ENCODE data around the gene IER5. TPM values are rescaled to one million over a fixed set of nuclear protein-coding genes. Genes with fewer than 3 reads are reported as not detected.

The IER5 gene
- total RNA-seq, 1 donor from 2014 or later: 18.0 TPM

- Mint-ChIP-seq H3K27ac (ENCODE audit: unreplicated experiment) (no peak overlapping the region), H3K36me3 (ENCODE audit: low read depth, unreplicated experiment) (peaks cover 10% of the 10 kb centered on the region), H3K27me3 (ENCODE audit: unreplicated experiment) (peaks cover 18% of the 10 kb centered on the region), H3K4me1 (ENCODE audit: unreplicated experiment) (peaks cover 58% of the 10 kb centered on the region), H3K4me3 (ENCODE audit: unreplicated experiment) (no peak overlapping the region), H3K9me3 (ENCODE audit: unreplicated experiment) (no peaks in the 10 kb centered on the region)
- DNase-seq (ENCODE audit: low spot score): no peak
- TF ChIP-seq CTCF (IDR thresholded peaks at IDR 0.05; ENCODE audit: unreplicated experiment): no peak
Measured at GRCh38 chr1:181133969-181134418, 45.5 kb downstream of the IER5 start.

GRCh38 chr1:181134543-181135436 is 46.3 kb downstream of the IER5 start:
- Mint-ChIP-seq H3K36me3 (ENCODE audit: low read depth, unreplicated experiment) (peaks cover 10% of the 10 kb centered on the region), H3K4me3 (ENCODE audit: unreplicated experiment) (peak overlapping the region; percentile 63), H3K4me1 (ENCODE audit: unreplicated experiment) (peaks cover 58% of the 10 kb centered on the region), H3K27ac (ENCODE audit: unreplicated experiment) (peak overlapping the region; percentile 90), H3K27me3 (ENCODE audit: unreplicated experiment) (peaks cover 17% of the 10 kb centered on the region), H3K9me3 (ENCODE audit: unreplicated experiment) (no peaks in the 10 kb centered on the region)
- TF ChIP-seq CTCF (IDR thresholded peaks at IDR 0.05; ENCODE audit: unreplicated experiment): no peak
- DNase-seq (ENCODE audit: low spot score): no peak

- TF ChIP-seq CTCF (IDR thresholded peaks at IDR 0.05; ENCODE audit: unreplicated experiment): peak; percentile 36
- Mint-ChIP-seq H3K4me3 (ENCODE audit: unreplicated experiment) (no peak overlapping the region), H3K4me1 (ENCODE audit: unreplicated experiment) (peaks cover 55% of the 10 kb centered on the region), H3K9me3 (ENCODE audit: unreplicated experiment) (no peaks in the 10 kb centered on the region), H3K27me3 (ENCODE audit: unreplicated experiment) (peaks cover 17% of the 10 kb centered on the region), H3K36me3 (ENCODE audit: low read depth, unreplicated experiment) (peaks cover 10% of the 10 kb centered on the region), H3K27ac (ENCODE audit: unreplicated experiment) (peak overlapping the region; percentile 90)
- no peak for DNase-seq (ENCODE audit: low spot score)
Measured at GRCh38 chr1:181135437-181135731, 46.9 kb downstream of the IER5 start.

GRCh38 chr1:181135815-181136737 is 47.6 kb downstream of the IER5 start:
- TF ChIP-seq CTCF (IDR thresholded peaks at IDR 0.05; ENCODE audit: unreplicated experiment): no peak
- Mint-ChIP-seq H3K36me3 (ENCODE audit: low read depth, unreplicated experiment) (peaks cover 10% of the 10 kb centered on the region), H3K4me3 (ENCODE audit: unreplicated experiment) (peak overlapping the region; percentile 80), H3K4me1 (ENCODE audit: unreplicated experiment) (peaks cover 60% of the 10 kb centered on the region), H3K27ac (ENCODE audit: unreplicated experiment) (peak overlapping the region; percentile 44), H3K27me3 (ENCODE audit: unreplicated experiment) (peaks cover 15% of the 10 kb centered on the region), H3K9me3 (ENCODE audit: unreplicated experiment) (no peaks in the 10 kb centered on the region)
- DNase-seq (ENCODE audit: low spot score): no peak
